GM12874 (cell line): ENCODE data around the gene SIRPB2.

ENCODE experiments used
- CTCF ChIP-seq: IDR thresholded peaks from 2 replicates; pipeline ENCODE4 v1.5.1; 2011; ENCODE audit warnings: low read depth, mild to moderate bottlenecking, control low read depth, low read length, moderate library complexity; ENCODE audit not compliant: insufficient read depth

Gene SIRPB2

GRCh38 chr20:1509237-1509636 lies 18.0 kb upstream of the SIRPB2 start:
- TF ChIP-seq CTCF, result peak; percentile 68

GRCh38 chr20:1508574-1508973 lies 17.4 kb upstream of the SIRPB2 start:
- TF ChIP-seq CTCF, result no peak

- no peak for TF ChIP-seq CTCF
Measured at GRCh38 chr20:1507276-1507675, 16.1 kb upstream of the SIRPB2 start.

- TF ChIP-seq CTCF, result no peak
Measured at GRCh38 chr20:1505871-1506270, 14.7 kb upstream of the SIRPB2 start.

- no peak for TF ChIP-seq CTCF
Measured at GRCh38 chr20:1505361-1505760, 14.1 kb upstream of the SIRPB2 start.

GRCh38 chr20:1503564-1504227 lies 12.5 kb upstream of the SIRPB2 start:
- TF ChIP-seq CTCF, result peak; percentile 95

GRCh38 chr20:1500496-1500895 lies 9.3 kb upstream of the SIRPB2 start:
- TF ChIP-seq CTCF, result no peak
